ENCODE data around the gene MILR1.
"Not testable (repeated sequence)": the region's sequence is repeated elsewhere in the genome, so short reads cannot be mapped to it uniquely, and the experiment has no call there.

Gene MILR1

DNA sequence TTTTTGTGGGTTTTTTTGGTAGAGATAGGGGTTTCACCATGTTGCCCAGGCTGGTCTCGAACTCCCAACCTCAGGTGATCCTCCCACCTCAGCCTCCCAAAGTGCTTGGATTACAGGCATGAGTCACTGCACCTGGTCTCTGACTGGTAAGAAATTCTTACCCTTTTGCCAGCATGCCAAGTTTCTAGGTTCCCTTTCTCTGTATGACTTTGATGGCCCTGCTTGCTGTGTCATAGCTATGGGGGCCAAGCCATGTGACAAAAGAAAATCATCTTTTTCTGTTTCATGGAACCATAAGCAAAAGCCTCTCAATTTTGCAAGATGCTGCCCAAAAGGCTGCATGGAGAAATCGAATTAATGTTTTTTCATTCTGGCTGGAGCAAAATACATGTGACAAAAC, 18.9 kb upstream of the MILR1 start:
- not testable (repeated sequence) for DNase-seq

DNA sequence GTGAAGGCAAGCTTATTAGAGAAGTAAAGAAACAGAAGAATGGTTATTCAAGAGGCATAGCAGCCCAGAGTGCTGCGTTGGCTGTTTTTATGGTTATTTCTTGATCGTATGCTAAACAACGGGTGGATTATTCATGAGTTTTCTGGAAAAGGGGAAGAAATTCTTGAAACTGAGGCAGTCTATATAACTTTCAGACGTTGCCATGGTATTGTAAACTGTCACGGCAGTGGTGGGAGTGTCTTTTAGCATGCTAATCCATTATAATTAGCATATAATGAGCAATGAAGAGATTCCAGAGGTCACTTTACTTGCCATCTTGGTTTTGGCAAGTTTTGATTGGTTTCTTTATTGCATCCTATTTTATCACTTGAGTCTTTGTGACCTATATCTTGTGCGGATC, 17.4 kb upstream of the MILR1 start:
- no peak for DNase-seq

DNA sequence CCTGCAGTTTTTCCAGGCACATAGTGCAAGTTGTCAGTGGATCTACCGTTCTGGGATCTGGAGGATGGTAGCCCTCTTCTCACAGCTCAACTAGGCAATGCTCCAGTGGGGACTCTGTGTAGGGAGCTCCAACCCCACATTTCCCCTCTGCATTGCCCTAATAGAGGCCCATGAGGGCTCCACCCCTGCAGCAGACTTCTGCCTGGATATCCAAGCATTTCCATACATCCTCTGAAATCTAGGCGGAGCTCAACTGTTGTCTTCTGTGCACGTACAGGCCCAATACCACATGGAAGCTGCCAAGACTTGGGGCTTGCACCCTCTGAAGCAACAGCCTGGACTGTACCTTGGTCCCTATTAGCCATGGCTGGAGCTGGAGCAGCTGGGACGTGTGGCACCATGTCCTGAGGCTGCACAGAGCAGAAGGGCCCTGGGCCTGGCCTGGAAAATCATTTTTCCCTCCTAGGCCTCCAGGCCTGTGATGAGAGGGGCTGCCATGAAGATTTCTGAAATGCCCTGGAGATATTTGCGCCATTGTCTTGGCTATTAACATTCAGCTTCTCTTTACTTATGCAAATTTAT, 10.9 kb upstream of the MILR1 start:
- no peak for DNase-seq

DNA sequence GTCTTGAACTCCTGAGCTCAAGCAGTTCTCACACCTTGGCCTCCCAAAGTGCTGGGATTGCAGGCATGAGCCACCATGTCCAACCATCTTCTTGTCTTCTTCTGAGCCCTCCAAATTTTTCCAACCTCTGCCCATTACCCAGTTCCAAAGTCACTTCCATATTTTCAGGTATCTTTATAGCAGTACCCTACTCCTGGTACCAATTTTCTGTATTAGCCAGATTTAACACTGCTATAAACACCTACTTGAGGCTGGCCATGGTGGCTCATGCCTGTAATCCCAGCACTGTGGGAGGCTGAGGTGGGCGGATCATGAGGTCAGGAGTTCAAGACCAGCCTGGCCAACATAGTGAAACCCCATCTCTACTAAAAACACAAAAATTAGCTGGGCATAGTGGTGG, 9.4 kb upstream of the MILR1 start:
- not testable (repeated sequence) for DNase-seq

DNA sequence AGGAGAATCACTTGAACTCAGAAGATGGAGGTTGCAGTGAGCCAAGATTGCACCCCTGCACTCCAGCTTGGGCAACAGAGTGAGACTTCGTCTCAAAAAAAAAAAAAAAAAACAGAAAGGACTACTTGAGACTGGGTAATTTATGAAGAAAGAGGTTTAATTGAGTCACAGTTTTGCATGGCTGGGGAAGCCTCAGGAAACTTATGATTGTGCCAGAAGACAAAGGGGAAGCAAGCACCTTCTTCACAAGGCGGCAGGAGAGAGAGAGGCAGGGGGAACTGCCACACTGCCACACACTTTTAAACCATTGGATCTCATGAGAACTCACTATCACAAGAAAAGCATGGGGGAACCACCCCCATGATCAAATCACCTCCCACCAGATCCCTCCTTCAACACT, 9.0 kb upstream of the MILR1 start:
- DNase-seq, result no peak

DNA sequence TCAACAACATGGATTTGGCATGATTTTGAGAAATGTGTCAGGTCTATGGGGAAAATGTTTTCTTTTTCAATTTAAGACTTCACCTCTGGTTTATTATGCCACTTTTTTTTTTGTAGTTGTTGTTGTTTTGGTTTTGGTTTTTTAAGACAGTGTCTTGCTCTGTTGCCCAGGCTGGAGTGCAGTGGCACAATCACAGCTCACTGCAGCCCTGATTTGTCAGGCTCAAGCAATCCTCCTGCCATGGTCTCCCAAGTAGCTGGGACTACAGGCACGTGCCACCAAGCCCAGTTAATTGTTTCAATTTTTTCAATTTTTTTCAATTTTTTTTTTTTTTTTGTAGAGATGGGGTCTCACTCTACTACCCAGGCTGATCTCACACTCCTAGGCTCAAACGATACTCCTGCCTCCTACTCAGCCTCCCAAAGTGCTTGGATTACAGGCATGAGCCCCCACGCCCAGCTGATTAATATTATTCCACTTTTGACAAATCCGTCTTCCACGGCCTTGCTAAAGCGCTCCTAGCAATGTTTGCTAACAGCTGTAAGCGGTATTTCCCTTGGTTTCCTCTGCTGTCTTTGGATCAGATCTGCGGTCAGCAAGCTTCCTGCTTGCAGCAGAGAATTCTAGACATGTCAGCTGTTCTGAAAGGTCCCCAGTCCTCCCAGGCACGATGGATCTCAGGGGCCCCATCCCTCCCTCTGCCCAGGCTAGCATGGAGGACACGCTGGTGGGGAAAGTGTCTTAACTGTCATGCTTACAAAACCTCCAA, 7.0 kb upstream of the MILR1 start:
- no peak for DNase-seq

DNA sequence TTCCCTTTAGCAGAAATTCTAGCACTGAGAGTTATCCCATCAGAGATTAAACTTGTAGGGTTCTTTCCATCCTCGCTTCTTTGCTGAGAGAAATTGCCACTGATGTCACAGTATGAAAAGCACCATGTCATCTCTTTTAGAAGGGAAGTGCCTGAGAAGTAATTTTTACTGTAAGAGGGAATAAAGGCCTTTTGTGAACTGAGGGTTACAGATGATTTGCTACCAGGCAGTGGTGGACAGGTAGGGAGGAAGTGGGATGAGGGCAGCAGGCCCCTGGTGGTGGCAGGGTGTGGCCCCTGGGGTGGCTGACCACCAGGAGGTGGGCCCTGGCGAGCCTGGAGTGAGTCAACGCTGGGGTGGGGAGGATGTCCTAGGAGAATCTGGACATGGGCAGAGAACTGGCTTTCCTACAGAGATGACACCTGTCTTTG, 6.4 kb upstream of the MILR1 start:
- no peak for DNase-seq

DNA sequence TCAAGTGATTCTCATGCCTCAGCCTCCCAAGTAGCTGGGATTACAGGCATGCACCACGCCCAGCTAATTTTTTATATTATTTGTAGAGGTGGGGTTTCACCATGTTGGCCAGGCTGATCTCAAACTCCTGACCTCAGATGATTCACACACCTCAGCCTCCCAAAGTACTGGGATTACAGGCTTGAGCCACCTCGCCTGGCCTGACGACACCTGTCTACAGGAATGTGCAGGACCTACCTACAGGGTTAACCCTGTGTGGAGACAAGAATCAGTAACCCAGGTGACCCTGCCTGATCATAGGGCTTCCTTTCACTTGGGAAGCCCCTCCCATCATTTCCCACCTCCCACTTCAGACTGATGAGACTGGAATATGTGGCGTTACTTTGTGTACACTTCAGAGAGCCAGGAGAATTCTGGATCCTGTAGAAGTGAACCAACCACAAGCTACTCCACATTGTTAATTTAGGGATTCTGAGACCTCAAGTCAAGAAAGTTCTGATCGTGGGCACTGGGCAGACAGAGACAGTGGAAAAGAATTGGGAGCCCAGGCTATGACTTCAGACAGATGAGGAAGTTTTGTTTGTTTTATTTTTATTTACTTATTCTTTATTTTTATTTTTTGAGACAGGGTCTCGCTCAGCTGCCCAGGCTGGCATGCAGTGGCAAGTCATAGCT, 5.7 kb upstream of the MILR1 start:
- DNase-seq, result no peak

DNA sequence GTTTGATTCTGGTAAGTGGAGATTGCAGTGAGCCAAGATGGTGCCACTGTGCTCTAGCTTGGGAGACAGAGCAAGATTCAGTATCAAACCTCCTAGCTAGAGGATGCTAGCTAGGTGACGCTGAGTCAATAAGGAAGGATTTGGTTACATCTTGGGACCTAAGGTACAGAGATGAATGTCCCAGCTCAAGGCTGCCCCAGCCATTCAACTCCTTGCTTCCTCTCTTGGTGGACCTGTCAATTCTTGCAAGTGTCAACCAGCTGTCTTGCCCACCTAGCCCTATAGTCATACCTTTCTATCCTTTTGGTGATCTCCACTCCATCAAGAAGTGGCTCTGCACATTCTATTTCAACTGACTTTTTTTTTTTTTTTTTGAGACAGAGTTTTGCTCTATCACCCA, 1.4 kb upstream of the MILR1 start:
- DNase-seq, result no peak

DNA sequence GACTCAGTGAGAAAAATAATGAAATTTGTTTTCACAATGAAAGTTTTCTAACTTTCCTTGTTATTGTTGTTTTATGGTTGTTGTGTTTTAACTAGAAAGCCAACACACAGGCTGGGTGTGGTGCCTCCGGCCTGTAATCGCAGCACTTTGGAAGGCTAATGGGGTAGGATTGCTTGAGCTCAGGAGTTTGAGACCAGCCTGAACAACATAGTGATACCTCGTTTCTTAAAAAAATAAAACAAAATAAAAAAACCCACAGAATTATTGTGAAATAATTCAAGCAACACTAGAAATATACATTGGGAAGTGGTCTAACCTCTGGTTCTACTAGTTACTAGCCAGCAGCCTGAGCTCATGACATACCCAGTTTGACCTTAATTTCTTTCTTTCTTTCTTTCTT, 630 bp downstream of the MILR1 start:
- DNase-seq, result no peak

DNA sequence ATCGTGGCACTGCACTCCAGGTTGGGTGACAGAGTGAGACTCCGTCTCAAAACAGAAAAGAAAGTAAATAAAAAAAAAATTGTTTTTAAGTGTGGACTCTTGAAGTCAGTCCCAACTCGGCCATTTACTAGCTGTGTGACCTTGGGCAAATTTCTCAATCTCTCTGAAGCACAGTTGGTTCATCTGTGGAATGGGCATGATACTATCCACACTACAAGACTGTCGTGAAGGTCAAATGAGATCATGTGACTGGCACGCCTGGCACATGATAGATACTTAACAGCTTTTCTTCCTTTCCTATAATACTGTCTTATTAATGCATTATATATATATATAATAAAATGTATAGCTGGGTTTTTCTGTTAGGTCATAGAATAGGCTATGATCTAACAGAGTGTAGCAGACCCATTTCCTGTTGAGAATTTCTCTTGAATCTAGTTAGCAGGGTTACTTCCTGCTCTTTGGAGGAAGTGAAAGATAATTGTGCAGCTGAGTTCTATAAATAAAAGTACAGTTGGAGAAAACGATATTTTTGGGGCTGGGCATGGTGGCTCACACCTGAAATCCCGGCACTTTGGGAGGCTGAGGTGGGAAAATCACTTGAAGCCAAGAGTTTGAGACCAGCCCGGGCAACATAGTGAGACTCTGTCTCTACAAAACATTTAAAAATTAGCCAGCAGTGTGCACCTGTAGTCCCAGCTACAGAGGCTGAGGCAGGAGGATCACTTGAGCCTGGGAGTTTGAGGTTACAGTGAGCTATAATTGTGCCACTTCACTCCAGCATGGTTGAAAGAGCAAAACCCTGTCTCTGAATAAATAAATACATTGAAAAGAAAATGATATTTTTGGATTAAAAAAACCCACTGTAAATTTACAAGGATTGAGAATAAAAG, 7.3 kb downstream of the MILR1 start:
- DNase-seq, result no peak

DNA sequence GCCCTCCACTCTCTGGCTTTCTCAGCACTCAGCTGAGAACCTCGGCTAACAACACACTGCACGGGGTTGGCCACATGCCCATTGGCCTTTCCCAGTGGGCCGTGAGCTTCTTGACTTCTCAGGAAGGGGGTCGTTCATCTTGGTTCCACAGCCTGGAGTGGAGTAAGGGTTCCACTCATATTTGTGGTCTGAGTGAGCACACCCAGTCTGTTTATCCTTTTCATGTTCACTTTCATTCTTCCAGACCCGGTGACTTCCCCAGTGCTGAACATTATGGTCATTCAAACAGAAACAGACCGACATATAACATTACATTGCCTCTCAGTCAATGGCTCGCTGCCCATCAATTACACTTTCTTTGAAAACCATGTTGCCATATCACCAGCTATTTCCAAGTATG, 8.2 kb downstream of the MILR1 start:
- DNase-seq, result no peak

DNA sequence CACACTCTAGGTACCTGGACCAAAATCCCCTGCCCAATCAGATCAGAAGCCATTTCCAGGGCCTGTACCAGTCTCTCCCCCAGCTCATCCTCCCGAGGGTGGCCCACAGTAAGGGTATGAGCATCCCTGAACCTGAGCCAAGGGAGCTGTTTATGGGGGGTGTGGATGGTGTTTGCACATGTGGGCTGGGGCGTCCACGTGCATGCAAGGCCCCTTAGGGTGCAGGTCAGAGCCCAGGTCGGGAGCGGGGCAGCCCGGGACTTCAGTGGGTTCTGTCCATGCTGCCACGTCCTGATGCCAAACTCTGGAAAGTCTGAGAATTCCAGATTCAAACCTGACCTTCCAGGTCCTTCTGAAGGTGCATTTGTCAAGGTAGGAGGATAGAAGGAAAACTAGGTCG, 9.8 kb downstream of the MILR1 start:
- DNase-seq, result no peak

DNA sequence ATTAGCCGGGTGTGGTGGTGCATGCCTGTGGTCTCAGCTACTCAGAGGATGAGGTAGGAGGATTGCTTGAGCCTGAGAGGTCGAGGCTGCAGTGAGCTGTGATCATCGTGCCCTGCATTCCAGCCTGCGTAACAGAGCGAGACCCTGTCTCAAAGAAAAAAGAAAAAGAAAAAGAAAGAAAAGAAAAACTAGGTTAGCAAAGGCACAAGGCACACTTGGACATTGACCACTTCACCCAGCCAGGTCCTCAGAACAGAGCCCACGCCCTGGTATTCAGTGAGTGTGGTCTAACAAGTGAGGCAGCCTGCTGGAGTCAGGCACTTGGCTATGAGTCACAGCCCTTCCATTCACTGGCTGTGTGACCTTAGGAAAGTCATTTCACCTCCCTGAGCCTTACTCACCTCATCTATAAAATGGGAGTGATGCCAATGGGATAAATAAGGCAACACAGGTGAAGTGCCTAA, 10.4 kb downstream of the MILR1 start:
- DNase-seq, result no peak

DNA sequence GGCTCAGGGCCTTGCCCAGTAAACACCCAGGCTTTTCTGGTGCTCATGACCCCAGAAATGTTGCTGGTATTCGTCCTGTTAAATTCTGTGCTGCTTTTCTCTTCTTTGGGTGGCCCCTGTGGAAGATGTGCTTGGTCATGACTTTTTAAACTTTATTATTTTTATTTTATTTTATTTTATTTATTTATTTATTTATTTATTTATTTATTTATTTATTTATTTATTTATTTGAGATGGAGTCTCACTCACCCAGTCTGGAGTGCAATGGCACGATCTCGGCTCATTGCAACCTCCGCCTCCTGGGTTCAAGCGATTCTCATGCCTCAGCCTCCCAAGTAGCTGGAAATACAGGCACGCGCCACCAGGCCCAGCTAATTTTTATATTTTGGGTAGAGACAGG, 10.9 kb downstream of the MILR1 start:
- not testable (repeated sequence) for DNase-seq

DNA sequence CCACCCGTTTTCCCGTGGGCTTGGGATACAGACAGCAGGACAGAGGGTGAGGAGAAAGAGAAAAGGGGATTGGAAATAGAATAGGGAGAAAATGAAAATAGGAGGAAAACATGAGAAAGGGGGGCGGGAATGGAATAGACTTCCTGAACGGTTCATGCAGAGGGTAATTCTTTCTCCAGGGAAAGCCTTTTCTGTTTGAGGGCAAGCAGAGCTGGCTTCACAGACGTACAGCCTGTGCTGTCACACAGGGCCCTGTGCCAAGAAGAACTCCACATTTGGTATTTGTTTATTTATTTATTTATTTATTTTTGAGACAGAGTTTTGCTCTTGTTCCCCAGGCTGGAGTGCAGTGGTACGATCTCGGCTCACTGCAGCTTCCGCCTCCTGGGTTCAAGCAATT, 12.0 kb downstream of the MILR1 start:
- DNase-seq, result no peak

DNA sequence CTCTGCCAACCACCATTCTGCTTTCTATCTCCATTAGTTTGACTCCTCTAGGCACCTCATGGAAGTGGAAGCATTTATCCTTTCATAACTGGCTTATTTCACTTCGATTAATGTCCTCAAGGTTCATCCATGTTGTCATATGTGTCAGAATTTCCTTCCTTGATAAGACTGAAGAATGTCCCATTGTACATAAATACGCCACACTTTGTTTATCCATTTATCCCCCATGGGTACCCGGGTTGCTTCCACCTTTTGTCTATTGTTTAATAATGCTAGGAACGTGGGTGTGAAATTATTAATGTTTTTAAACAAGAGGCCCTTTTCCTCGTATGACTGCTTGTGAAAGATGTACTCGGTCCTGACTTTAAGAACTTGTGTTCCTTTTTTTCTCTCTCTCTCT, 12.9 kb downstream of the MILR1 start:
- no peak for DNase-seq

DNA sequence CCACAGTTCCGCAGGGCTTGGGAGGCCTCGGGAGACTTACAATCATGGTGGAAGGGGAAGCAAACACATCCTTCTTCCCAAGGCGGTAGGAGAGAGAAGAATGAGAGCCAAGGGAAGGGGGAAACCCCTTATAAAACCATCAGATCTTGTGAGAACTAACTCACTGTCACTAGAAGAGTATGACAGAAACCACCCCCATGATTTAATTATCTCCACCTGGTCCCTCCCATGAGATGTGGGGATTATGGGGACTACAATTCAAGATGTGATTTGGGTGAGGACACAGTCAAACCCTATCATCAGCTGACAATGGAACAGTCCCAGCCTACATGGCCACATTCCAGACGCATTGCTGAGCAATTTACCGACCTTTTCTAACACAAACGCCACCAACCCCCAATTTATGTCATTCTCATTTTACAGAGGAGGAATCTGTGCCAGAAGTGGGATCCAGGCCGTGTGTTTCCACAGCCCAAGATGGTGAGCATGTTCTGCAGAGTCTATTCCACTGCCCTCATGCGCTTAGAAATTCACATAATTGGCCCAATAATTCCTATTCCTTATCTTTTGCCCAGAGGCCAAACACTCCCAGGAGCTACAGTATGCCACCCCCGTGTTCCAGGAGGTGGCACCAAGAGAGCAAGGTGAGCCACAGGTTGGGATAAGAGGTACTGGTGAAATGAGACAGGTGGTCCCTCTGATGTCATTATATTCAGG, 17.3 kb downstream of the MILR1 start:
- no peak for DNase-seq

DNA sequence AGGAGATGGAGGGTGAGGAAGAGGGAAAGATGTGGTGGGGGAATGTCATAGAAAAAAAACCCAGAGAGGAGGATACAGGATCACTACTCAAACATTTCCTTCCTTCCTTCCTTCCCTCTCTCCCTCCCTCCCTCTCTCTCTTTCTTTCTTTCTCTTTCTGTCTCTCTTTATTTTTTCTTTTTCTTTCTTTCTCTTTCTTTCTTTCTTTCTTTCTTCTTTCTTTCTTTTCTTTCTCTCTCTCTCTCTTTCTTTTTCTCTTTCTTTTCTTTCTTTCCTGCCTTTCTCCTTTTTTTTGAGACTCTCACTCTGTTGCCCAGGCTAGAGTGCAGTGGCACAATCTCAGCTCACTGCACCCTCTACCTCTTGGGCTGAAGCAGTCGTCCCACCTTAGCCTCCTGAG, 17.9 kb downstream of the MILR1 start:
- DNase-seq, result not testable (repeated sequence)

DNA sequence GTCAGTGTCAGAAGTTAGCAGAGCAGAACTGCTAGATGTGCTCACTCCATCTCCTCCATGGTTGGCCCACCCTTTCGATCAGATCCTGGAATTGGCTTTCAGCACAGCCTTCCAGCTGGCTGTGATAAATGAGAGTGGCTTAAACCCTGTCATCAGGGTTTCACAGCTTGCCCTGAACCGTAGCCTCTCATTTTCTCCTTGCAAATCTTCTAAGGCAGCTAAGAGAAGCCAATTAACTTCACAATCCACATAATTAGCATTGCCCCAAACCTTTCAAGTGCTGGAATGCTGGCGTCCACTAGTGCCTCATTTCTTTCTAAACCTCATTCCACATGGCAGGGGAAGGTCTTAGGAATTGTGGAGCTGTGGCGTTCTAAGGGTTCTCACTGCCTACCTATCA, 21.7 kb downstream of the MILR1 start:
- no peak for DNase-seq

DNA sequence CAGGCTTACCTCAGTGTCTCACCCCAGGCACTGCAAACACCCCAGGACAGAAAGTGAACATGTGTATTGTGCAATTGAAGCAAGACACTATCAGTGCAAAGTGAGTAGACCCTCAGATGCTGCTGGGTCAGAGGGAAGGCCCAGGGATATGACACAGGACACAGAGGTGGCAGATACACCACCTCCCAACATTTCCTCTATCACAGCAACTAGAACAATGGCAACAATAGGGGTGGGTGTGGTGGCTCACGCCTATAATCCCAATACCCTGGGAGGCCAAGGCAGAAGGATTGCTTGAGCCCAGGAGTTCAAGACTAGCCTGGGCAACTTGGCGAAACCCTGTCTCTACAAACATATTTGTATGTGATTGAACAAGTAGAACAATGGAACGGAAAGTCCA, 22.5 kb downstream of the MILR1 start:
- DNase-seq, result no peak

DNA sequence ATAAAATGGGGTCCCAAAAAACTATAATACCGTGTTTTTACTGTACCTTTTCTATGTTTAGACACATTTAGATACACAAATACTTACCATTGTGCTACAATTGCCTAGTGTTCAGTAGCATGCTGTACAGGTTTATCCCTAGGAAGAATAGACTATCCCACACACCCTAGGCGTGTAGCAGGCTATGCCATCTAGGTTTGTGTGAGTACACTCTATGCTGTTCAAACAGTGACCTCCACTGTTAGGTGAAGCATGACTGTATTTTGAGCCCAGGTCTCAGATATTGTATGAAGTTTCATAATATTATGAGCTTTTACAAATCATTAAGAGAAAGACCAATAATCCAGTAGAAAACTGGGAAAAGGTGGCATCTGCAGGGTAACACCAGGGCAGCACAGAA, 23.6 kb downstream of the MILR1 start:
- no peak for DNase-seq

DNA sequence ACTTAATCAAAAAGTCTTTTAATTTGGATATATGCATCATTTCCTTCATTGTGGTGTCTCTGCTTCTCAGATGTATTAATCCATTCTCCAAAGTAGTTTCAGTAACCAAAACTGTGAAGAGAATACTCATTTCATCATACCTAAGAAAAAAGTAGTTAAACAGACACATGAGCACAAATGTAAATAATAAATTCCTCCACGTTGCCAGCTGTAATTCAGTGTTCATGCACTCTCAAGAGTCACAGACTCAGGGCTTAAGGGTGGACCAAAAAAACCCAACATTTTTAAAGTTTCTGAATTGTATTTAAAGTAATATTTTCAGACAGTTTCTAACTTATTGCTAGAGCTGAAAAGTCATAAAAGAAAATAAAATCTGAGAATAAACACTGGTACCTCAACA, 28.9 kb downstream of the MILR1 start:
- DNase-seq, result no peak

All from activated CD4-positive, CD25-positive, alpha-beta regulatory T cell treated with anti-CD3 and anti-CD28 coated beads, Interleukin-2, amount 50 U/mL, for 72 hours (primary cell).